HG03060 (cell line): ENCODE data around the gene TCAP.

Experiments used
- ATAC-seq: cut with Tn5 transposase; IDR thresholded peaks from one replicate; pipeline ENCODE4 v1.9.1; 2021; ENCODE audit warnings: low read depth, moderate number of reproducible peaks; ENCODE audit not compliant: unreplicated experiment

TCAP gene

GRCh38 chr17:39665642-39666224, 584 bp downstream of the TCAP start:
- ATAC-seq = no peak

- no peak for ATAC-seq
Measured at GRCh38 chr17:39666231-39666600, 1.1 kb downstream of the TCAP start.

- ATAC-seq = no peak
Measured at GRCh38 chr17:39666601-39667261, 1.6 kb downstream of the TCAP start.

GRCh38 chr17:39667262-39667944, 2.3 kb downstream of the TCAP start:
- no peak for ATAC-seq

- ATAC-seq = no peak
Measured at GRCh38 chr17:39667945-39668924, 3.1 kb downstream of the TCAP start, which contains the start of gene PNMT. PNMT (plus strand) TSS chr17:39668453; CDS start chr17:39668476, 23 bp downstream.

- no peak for ATAC-seq
Measured at GRCh38 chr17:39669897-39670735, 5.0 kb downstream of the TCAP start.

GRCh38 chr17:39670746-39671145, 5.6 kb downstream of the TCAP start:
- ATAC-seq = no peak

GRCh38 chr17:39671651-39672521, 6.7 kb downstream of the TCAP start:
- ATAC-seq = no peak

- no peak for ATAC-seq
Measured at GRCh38 chr17:39672522-39673334, 7.6 kb downstream of the TCAP start.

GRCh38 chr17:39673335-39674081, 8.4 kb downstream of the TCAP start:
- no peak for ATAC-seq

- ATAC-seq = no peak
Measured at GRCh38 chr17:39674179-39674578, 9.0 kb downstream of the TCAP start.

- no peak for ATAC-seq
Measured at GRCh38 chr17:39674702-39675389, 9.7 kb downstream of the TCAP start.

GRCh38 chr17:39675390-39676082, 10.4 kb downstream of the TCAP start:
- no peak for ATAC-seq

- ATAC-seq = no peak
Measured at GRCh38 chr17:39676198-39676819, 11.2 kb downstream of the TCAP start.

GRCh38 chr17:39677072-39677471, 11.9 kb downstream of the TCAP start:
- ATAC-seq = no peak
